Left lobe of liver (tissue), 2 donors: ENCODE data around the gene ATP1A3. TPM values are rescaled to one million over a fixed set of nuclear protein-coding genes. Genes with fewer than 3 reads are reported as not detected.
"Not testable (repeated sequence)": the region's sequence is repeated elsewhere in the genome, so short reads cannot be mapped to it uniquely, and the experiment has no call there.

Experiments
- ATAC-seq: fragments of 200-7000 bp; cut with Tn5 transposase; one replicate; pipeline ENCODE4 v1.9.1; 2020; ENCODE audit warnings: mild to moderate bottlenecking, moderate library complexity
- DNase-seq: peaks from one replicate; pipeline ENCODE4 v3.0.0-alpha.2; 2020; ENCODE audit warnings: low spot score
- total RNA-seq: library from RNA; stranded (reverse); gene quantifications from one replicate; pipeline ENCODE4 v1.2.1, GENCODE V29; 2021
- donor health status: DM: no; HTN: no; CAD: no; lungs with moderate emphysema.
- donor health status: DM: no; HTN: yes; CAD: no.

Gene ATP1A3
- total RNA-seq, 1 donor from 2014 or later = 0.10 TPM

GRCh38 chr19:41955521-41955920 lies 38.5 kb downstream of the ATP1A3 start:
- DNase-seq (no peak), ATAC-seq (no peak)

- ATAC-seq = peak; percentile 96
- DNase-seq = peak; percentile 70
These were observed 42.3 kb downstream of the ATP1A3 start for GRCh38 chr19:41951686-41952172.

- no peak for ATAC-seq
- DNase-seq = no peak
These were observed 46.9 kb downstream of the ATP1A3 start for GRCh38 chr19:41947091-41947490.

- ATAC-seq = no peak
These were observed 48.8 kb downstream of the ATP1A3 start for GRCh38 chr19:41945135-41945766.

GRCh38 chr19:41944336-41944735 lies 49.7 kb downstream of the ATP1A3 start:
- DNase-seq (no peak), ATAC-seq (no peak)

More at GRCh38 chr19:41945135-41945766, 48.8 kb downstream of the ATP1A3 start:
- DNase-seq = no peak

GRCh38 chr19:41941410-41942202 lies 52.4 kb downstream of the ATP1A3 start:
- DNase-seq (no peak), ATAC-seq (no peak)

- no peak for ATAC-seq
These were observed 53.2 kb downstream of the ATP1A3 start for GRCh38 chr19:41940731-41941409.

GRCh38 chr19:41939861-41940730 lies 53.9 kb downstream of the ATP1A3 start:
- no peak for ATAC-seq
- DNase-seq = no peak

More at GRCh38 chr19:41940731-41941409, 53.2 kb downstream of the ATP1A3 start:
- no peak for DNase-seq

GRCh38 chr19:41939209-41939608 lies 54.8 kb downstream of the ATP1A3 start:
- not testable (repeated sequence) for DNase-seq, ATAC-seq

- no peak for ATAC-seq
These were observed 56.2 kb downstream of the ATP1A3 start for GRCh38 chr19:41937525-41938468.

GRCh38 chr19:41936961-41937360 lies 57.1 kb downstream of the ATP1A3 start:
- ATAC-seq (no peak), DNase-seq (no peak)

More at GRCh38 chr19:41937525-41938468, 56.2 kb downstream of the ATP1A3 start:
- no peak for DNase-seq

GRCh38 chr19:41936416-41936850 lies 57.6 kb downstream of the ATP1A3 start:
- DNase-seq = no peak
- ATAC-seq = no peak

GRCh38 chr19:41935760-41936415 lies 58.1 kb downstream of the ATP1A3 start:
- ATAC-seq = no peak
- DNase-seq = no peak

GRCh38 chr19:41934849-41935374 lies 59.1 kb downstream of the ATP1A3 start:
- peak; percentile 58 for DNase-seq
- ATAC-seq = peak; percentile 88

GRCh38 chr19:41933693-41934426 lies 60.2 kb downstream of the ATP1A3 start:
- ATAC-seq (no peak), DNase-seq (no peak)

- DNase-seq (no peak), ATAC-seq (no peak)
These were observed 61.2 kb downstream of the ATP1A3 start for GRCh38 chr19:41932720-41933332.

- ATAC-seq (no peak), DNase-seq (no peak)
These were observed 61.7 kb downstream of the ATP1A3 start for GRCh38 chr19:41932259-41932719.
